Measurements from ENCODE around the gene TNPO3.
"Not testable (repeated sequence)": the region's sequence is repeated elsewhere in the genome, so short reads cannot be mapped to it uniquely, and the experiment has no call there.

TNPO3 gene

GRCh38 chr7:129053938-129054437, 923 bp downstream of the TNPO3 start:
- Mint-ChIP-seq H3K36me3 (peaks cover 17 to 24% of the 10 kb centered on the region in 2 donors), H3K9me3 (no peaks in the 10 kb centered on the region), H3K4me3 (peak overlapping the region; percentile 97 to 98), H3K27ac (peak overlapping the region; percentile 100), H3K27me3 (peaks cover 0 to under 1% of the 10 kb centered on the region in 2 donors), H3K4me1 (peaks cover 18 to 47% of the 10 kb centered on the region in 2 donors)
- ATAC-seq (replicated peaks), result no peak
- no peak for DNase-seq

GRCh38 chr7:129052441-129052840, 2.5 kb downstream of the TNPO3 start:
- Mint-ChIP-seq H3K36me3 (peaks cover 21 to 27% of the 10 kb centered on the region in 2 donors), H3K4me1 (peaks cover 22 to 62% of the 10 kb centered on the region in 2 donors), H3K9me3 (no peaks in the 10 kb centered on the region), H3K27ac (no peak overlapping the region), H3K4me3 (peak overlapping the region in 1 of 2 donors; percentile 97), H3K27me3 (no peaks in the 10 kb centered on the region)
- ATAC-seq (replicated peaks) (no peak), DNase-seq (no peak)

- not testable (repeated sequence) for H3K9me3 Mint-ChIP-seq; H3K4me3 Mint-ChIP-seq; DNase-seq; H3K27me3 Mint-ChIP-seq; ATAC-seq (replicated peaks); H3K27ac Mint-ChIP-seq
- peaks cover 24 to 27% of the 10 kb centered on the region in 2 donors for H3K36me3 Mint-ChIP-seq
- peaks cover 23 to 72% of the 10 kb centered on the region in 2 donors for H3K4me1 Mint-ChIP-seq
Measured at GRCh38 chr7:129051459-129051858, 3.5 kb downstream of the TNPO3 start.

DNA sequence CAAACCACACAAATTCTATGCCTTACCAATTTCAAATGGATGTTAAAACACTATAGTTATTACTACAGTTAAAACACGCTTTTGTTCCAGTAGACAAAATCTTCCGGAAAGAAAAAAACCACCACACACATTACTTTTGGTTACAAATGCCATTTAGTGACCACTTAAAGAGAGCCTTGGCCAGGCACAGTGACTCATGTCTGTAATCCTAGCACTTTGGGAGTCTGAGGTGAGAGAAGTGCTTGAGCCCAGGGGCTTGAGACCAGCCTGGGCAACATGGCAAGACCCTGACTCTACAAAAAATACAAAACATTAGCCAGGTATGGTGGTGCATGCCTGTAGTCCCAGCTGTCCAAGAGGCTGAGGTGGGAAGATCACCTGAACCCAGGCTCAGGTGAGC, 7.2 kb downstream of the TNPO3 start:
- no peak for DNase-seq
- Mint-ChIP-seq H3K27ac (no peak overlapping the region), H3K4me1 (peaks cover 27 to 64% of the 10 kb centered on the region in 2 donors)

DNA sequence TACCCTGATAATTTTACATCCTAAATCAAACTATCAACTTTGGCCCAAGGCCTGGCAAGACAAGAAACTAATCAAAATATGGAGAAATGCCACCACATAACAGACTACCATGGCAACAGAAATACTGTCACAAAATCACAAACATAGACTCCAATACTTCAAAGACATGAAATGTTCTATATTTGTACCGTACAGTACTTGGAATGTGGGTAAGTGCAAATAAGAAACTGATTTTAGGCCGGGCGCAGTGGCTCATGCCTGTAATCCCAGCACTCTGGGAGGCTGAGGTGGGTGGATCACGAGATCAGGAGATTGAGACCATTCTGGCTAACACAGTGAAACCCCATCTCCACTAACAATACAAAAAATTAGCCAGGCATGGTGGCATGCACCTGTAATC, 9.2 kb downstream of the TNPO3 start:
- H3K27me3 Mint-ChIP-seq, result no peaks in the 10 kb centered on the region
- H3K9me3 Mint-ChIP-seq, result no peaks in the 10 kb centered on the region
- H3K36me3 Mint-ChIP-seq, result peaks cover 26 to 27% of the 10 kb centered on the region in 2 donors
- ATAC-seq (replicated peaks), result no peak
- no peak overlapping the region for H3K4me3 Mint-ChIP-seq
- H3K4me1 Mint-ChIP-seq, result peaks cover 36 to 65% of the 10 kb centered on the region in 2 donors
- DNase-seq, result no peak
- H3K27ac Mint-ChIP-seq, result no peak overlapping the region

More for the DNA sequence above, 7.2 kb downstream of the TNPO3 start:
- no peak for ATAC-seq (replicated peaks)
- H3K36me3 Mint-ChIP-seq, result peaks cover 29% of the 10 kb centered on the region in 2 donors
- H3K9me3 Mint-ChIP-seq, result no peaks in the 10 kb centered on the region
- no peaks in the 10 kb centered on the region for H3K27me3 Mint-ChIP-seq
- H3K4me3 Mint-ChIP-seq, result no peak overlapping the region

DNA sequence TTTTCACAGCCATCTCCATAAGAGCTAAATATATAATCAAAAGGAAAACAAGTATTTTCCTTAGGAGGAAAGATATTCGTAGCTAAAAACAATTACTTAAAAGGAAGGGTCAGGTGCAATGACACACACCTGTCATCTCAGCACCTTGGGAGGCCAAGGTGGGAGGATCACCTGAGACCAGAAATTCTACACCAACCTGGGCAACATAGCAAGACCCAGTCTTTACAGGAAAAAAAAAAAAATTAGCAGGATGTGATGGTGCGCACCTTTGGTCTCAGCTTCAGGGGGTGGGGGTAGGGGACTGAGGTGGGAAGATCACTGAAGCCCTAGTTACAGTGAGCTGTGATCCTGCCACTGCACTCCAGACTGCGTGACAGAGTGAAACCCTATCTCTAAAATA, 11.9 kb downstream of the TNPO3 start:
- Mint-ChIP-seq H3K27ac (no peak overlapping the region), H3K4me3 (no peak overlapping the region), H3K9me3 (no peaks in the 10 kb centered on the region), H3K4me1 (peaks cover 26 to 55% of the 10 kb centered on the region in 2 donors), H3K36me3 (peaks cover 27% of the 10 kb centered on the region in 2 donors), H3K27me3 (no peaks in the 10 kb centered on the region)
- ATAC-seq (replicated peaks) (no peak), DNase-seq (no peak)

GRCh38 chr7:129041142-129042085, 13.5 kb downstream of the TNPO3 start:
- H3K9me3 Mint-ChIP-seq, result no peaks in the 10 kb centered on the region
- ATAC-seq (replicated peaks) (peak in 1 of 2 donors; percentile 33), DNase-seq (no peak)
- H3K4me3 Mint-ChIP-seq, result no peak overlapping the region
- H3K27me3 Mint-ChIP-seq, result no peaks in the 10 kb centered on the region
- H3K4me1 Mint-ChIP-seq, result peaks cover 30 to 55% of the 10 kb centered on the region in 2 donors
- peak overlapping the region; percentile 10 for H3K27ac Mint-ChIP-seq
- peaks cover 34 to 37% of the 10 kb centered on the region in 2 donors for H3K36me3 Mint-ChIP-seq

GRCh38 chr7:129038468-129038867, 16.4 kb downstream of the TNPO3 start:
- Mint-ChIP-seq H3K4me1 (peaks cover 24 to 46% of the 10 kb centered on the region in 2 donors), H3K36me3 (peaks cover 38 to 51% of the 10 kb centered on the region in 2 donors)
- not testable (repeated sequence) for DNase-seq; ATAC-seq (replicated peaks); H3K27me3 Mint-ChIP-seq; H3K27ac Mint-ChIP-seq; H3K9me3 Mint-ChIP-seq; H3K4me3 Mint-ChIP-seq

DNA sequence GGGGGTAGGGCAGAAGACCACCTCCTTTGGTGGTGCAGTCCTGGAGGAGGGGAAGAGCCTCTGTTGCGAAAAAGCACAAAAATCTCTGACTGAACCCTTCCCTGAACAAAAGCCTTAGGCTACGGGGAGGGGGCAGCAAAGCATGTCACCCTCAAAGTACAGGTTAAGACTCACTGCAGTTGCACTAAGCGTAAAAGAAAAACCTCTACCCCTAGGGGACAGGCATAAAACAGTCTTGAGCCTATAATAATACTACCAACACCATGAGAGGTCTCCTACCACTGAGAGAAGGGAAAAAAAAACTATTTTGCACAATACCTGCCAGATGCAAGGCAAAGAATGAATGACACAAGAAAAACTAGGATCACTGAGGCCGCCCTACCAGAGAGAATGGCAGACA, 17.3 kb downstream of the TNPO3 start:
- Mint-ChIP-seq H3K27ac (no peak overlapping the region), H3K4me1 (peaks cover 24 to 48% of the 10 kb centered on the region in 2 donors), H3K9me3 (no peaks in the 10 kb centered on the region), H3K27me3 (no peaks in the 10 kb centered on the region), H3K36me3 (peaks cover 41 to 58% of the 10 kb centered on the region in 2 donors), H3K4me3 (no peak overlapping the region)
- no peak for DNase-seq
- no peak for ATAC-seq (replicated peaks)

DNA sequence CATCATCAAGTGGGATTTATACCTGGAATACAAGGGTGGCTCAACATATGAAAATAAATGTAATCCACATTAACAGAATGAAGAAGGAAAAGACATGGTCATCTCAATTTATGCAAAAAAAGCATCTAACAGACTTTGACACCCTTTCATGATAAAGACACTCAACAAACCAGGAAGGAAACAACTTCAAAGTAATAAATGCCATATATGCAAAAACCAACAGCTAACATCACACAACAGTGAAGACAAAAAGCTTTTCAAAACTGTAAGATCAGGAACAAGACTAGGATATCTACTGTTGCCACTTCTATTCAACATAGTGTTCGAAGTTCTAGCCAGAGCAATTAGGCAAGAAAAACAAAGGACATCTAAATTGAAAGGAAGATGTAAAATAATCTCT, 22.9 kb downstream of the TNPO3 start:
- Mint-ChIP-seq H3K27me3 (no peaks in the 10 kb centered on the region), H3K4me1 (peaks cover 18 to 52% of the 10 kb centered on the region in 2 donors), H3K4me3 (no peak overlapping the region), H3K9me3 (no peaks in the 10 kb centered on the region), H3K27ac (no peak overlapping the region), H3K36me3 (peaks cover 45 to 61% of the 10 kb centered on the region in 2 donors)
- DNase-seq, result no peak
- no peak for ATAC-seq (replicated peaks)

- H3K36me3 Mint-ChIP-seq, result peaks cover 42 to 54% of the 10 kb centered on the region in 2 donors
- no peak for ATAC-seq (replicated peaks)
- peaks cover 16 to 48% of the 10 kb centered on the region in 2 donors for H3K4me1 Mint-ChIP-seq
- no peaks in the 10 kb centered on the region for H3K9me3 Mint-ChIP-seq
- H3K27me3 Mint-ChIP-seq, result no peaks in the 10 kb centered on the region
- H3K27ac Mint-ChIP-seq, result no peak overlapping the region
- no peak for DNase-seq
- H3K4me3 Mint-ChIP-seq, result no peak overlapping the region
Measured at GRCh38 chr7:129030440-129030839, 24.5 kb downstream of the TNPO3 start.

- H3K36me3 Mint-ChIP-seq, result peaks cover 19 to 24% of the 10 kb centered on the region in 2 donors
- H3K27ac Mint-ChIP-seq, result peak overlapping the region; percentile 20
- no peak for DNase-seq
- H3K27me3 Mint-ChIP-seq, result no peaks in the 10 kb centered on the region
- H3K9me3 Mint-ChIP-seq, result no peaks in the 10 kb centered on the region
- H3K4me3 Mint-ChIP-seq, result no peak overlapping the region
- peaks cover 16 to 56% of the 10 kb centered on the region in 2 donors for H3K4me1 Mint-ChIP-seq
- ATAC-seq (replicated peaks), result no peak
Measured at GRCh38 chr7:129024125-129024524, 30.8 kb downstream of the TNPO3 start.

DNA sequence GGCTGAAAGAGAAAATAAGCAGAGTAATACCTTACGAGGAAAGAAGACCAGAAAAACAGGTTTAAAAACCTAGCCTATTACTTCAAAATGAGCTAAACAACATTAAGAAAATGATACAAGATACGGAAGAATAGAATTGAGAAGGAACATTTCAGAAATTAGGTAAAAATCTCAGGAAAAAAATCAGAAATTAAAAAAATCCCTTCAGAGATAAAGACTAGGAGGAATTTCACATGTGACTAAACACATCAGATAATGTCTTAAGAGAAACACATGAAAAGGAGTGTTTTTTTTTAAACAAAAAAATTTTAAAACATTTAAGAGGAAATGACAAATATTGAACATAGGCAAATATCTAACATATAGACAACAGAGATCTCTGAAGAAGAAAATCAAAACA, 33.3 kb downstream of the TNPO3 start:
- H3K36me3 Mint-ChIP-seq, result peaks cover 18% of the 10 kb centered on the region in 2 donors
- peaks cover 22 to 51% of the 10 kb centered on the region in 2 donors for H3K4me1 Mint-ChIP-seq
- DNase-seq, result no peak
- ATAC-seq (replicated peaks), result no peak
- no peak overlapping the region for H3K27ac Mint-ChIP-seq
- H3K9me3 Mint-ChIP-seq, result no peaks in the 10 kb centered on the region
- no peak overlapping the region for H3K4me3 Mint-ChIP-seq
- H3K27me3 Mint-ChIP-seq, result no peaks in the 10 kb centered on the region

DNA sequence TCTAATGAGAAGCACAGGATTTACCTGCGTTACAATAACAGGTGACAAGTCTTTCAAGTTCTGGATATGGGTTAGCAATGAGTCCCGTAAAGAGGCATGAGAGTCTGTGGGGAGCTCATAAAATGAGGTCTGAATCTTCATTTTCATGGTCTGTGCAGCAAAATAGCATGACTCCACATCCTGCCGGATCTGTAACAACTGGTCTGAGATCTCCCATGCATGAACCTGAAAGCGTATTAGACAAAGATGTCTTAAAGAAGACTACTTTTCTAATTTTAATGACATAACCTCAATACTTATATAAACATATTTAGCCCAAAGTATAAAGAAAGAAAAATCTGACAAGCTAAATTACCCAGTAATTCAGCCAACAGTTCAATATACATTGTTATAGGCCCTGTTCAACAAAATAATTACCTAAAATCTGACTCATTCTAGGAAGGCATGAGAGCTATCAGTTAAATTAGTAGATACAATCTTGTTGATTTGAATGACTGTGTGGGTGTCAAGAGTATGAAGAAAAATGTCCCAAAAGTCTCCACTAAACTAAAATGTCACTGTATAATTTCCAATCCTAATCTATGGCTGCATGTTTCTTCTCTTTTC, 36.9 kb downstream of the TNPO3 start:
- H3K4me3 Mint-ChIP-seq, result no peak overlapping the region
- peaks cover 35 to 42% of the 10 kb centered on the region in 2 donors for H3K36me3 Mint-ChIP-seq
- no peaks in the 10 kb centered on the region for H3K9me3 Mint-ChIP-seq
- ATAC-seq (replicated peaks) (peak; percentile 36 to 79), DNase-seq (no peak)
- no peaks in the 10 kb centered on the region for H3K27me3 Mint-ChIP-seq
- peak overlapping the region; percentile 4 for H3K27ac Mint-ChIP-seq
- peaks cover 16 to 46% of the 10 kb centered on the region in 2 donors for H3K4me1 Mint-ChIP-seq
